OCI-LY7 (cell line): ENCODE measurements around the gene DOCK3. TPM values are rescaled to one million over a fixed set of nuclear protein-coding genes. Genes with fewer than 3 reads are reported as not detected.

Experiments used
- BruUV-seq: library from RNA; stranded (reverse); fragments of 400-500 nt; replicated peaks from 2 replicates; lab custom pipeline; 2021; lab: Mats Ljungman, UMichigan
- CTCF ChIA-PET: fragments of 300-600 bp; sonication (Branson Sonifier 250); formaldehyde crosslinking; loops from one replicate; lab custom pipeline; 2022; ENCODE audit warnings: antibody characterized with exemption; ENCODE audit not compliant: unreplicated experiment; lab: Charles Lee
- POLR2A ChIA-PET: fragments of 300-600 bp; sonication (Branson Sonifier 250); formaldehyde crosslinking; loops from one replicate; lab custom pipeline; 2022; ENCODE audit warnings: antibody characterized with exemption; lab: Charles Lee
- DNase-seq: peaks from one replicate; pipeline ENCODE4 v3.0.0-alpha.2; 2015; ENCODE audit warnings: low spot score
- H2AFZ ChIP-seq: fragments of 200-600 bp; sonication (generic), shearing (Covaris generic); 2 replicates; pipeline ENCODE4 v1.6.1; 2014; ENCODE audit warnings: mild to moderate bottlenecking, antibody characterized with exemption, low read length, moderate library complexity
- H3K27ac ChIP-seq: fragments of 200-600 bp; sonication (generic); 2 replicates; pipeline ENCODE4 v1.5.1; 2014; ENCODE audit warnings: mixed run types, low read depth, mild to moderate bottlenecking, moderate library complexity, low read length, inconsistent platforms; ENCODE audit not compliant: poor library complexity, severe bottlenecking
- H3K36me3 ChIP-seq: fragments of 200-600 bp; sonication (generic); 2 replicates; pipeline ENCODE4 v1.6.1; 2014; ENCODE audit warnings: mild to moderate bottlenecking, antibody characterized with exemption, low read length, moderate library complexity, mixed read lengths; ENCODE audit not compliant: insufficient read depth
- H3K4me1 ChIP-seq: fragments of 200-600 bp; sonication (generic); 2 replicates; pipeline ENCODE4 v1.5.1; 2014; ENCODE audit warnings: mild to moderate bottlenecking, low read length; ENCODE audit not compliant: insufficient read depth, poor library complexity, severe bottlenecking
- H3K4me2 ChIP-seq: fragments of 200-600 bp; sonication (generic); 2 replicates; pipeline ENCODE4 v1.6.1; 2014; ENCODE audit warnings: mild to moderate bottlenecking, low read length
- H3K4me3 ChIP-seq: fragments of 200-600 bp; sonication (generic); 2 replicates; pipeline ENCODE4 v1.5.1; 2014; ENCODE audit warnings: mild to moderate bottlenecking, low read depth, low read length; ENCODE audit not compliant: poor library complexity, severe bottlenecking
- H3K79me2 ChIP-seq: fragments of 200-600 bp; sonication (generic); 2 replicates; pipeline ENCODE4 v1.6.1; 2016; ENCODE audit warnings: low read depth, mild to moderate bottlenecking, low read length, moderate library complexity, mixed read lengths; ENCODE audit not compliant: insufficient read depth
- H3K9me2 ChIP-seq: fragments of 200-600 bp; sonication (generic); 2 replicates; pipeline ENCODE4 v1.6.1; 2016; ENCODE audit warnings: mild to moderate bottlenecking, low read length, mixed read lengths; ENCODE audit not compliant: insufficient read depth
- H3K9me3 ChIP-seq: fragments of 200-600 bp; sonication (generic); 2 replicates; pipeline ENCODE4 v1.6.1; 2014; ENCODE audit warnings: mild to moderate bottlenecking, mixed run types, low read length, mixed read lengths
- H4K20me1 ChIP-seq: fragments of 200-600 bp; sonication (generic); 2 replicates; pipeline ENCODE4 v1.6.1; 2014; ENCODE audit warnings: mild to moderate bottlenecking, antibody characterized with exemption, low read length, moderate library complexity, mixed read lengths; ENCODE audit not compliant: insufficient read depth
- EZH2phosphoT487 ChIP-seq: fragments of 200-600 bp; sonication (generic); IDR thresholded peaks from 2 replicates; pipeline ENCODE4 v1.6.1; 2018; ENCODE audit warnings: low read depth, borderline replicate concordance, mild to moderate bottlenecking, mixed run types, antibody characterized with exemption, low read length, moderate library complexity, mixed read lengths
- intact Hi-C: fragments of 100-400 bp; cut with micrococcal nuclease; formaldehyde crosslinking; loops from one replicate; pipeline ENCODE4 v1.10.0; 2022; ENCODE audit not compliant: unreplicated experiment
- total RNA-seq, 2 experiments: library from RNA; depleted of rRNA in 1 of 2; stranded (reverse); fragments of >200 nt in 1 of 2; shearing (Covaris generic) in 1 of 2; gene quantifications; 2 replicates each; pipeline ENCODE4 v1.2.3, GENCODE V29; 2014 to 2022
- TF ChIP-seq, protein P1 (sequence below): fragments of 200-600 bp; sonication (generic); conservative IDR thresholded peaks from 2 replicates; pipeline ENCODE4 v1.5.1; 2014; ENCODE audit warnings: mild to moderate bottlenecking, antibody characterized with exemption, low read length, moderate library complexity, mixed read lengths

The DOCK3 gene
- total RNA-seq, 2 experiments from 2014 or later = not detected

DNA sequence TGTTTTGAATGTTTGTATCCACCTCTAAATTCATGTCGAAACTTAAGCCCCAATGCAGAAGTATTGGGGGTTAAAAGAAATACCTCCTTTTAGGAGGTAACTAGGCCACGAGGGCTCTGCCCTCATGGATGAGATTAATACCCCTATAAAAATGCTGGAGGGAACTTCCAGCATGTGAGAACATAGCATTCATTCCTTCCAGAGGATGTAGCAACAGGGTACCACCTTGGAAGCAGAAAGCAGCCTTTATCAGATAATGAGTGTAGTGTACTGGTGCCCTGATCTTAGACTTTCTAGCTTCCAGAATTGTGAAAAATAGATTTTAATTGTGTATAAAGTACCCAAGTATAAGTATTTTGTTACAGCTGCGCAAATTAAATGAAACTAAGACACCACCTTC lies 356.9 kb downstream of the DOCK3 start:
- H3K9me3 ChIP-seq = no peaks in the 10 kb centered on the region
- H3K79me2 ChIP-seq = no peaks in the 10 kb centered on the region
- no TSS peak for BruUV-seq
- TF ChIP-seq EZH2phosphoT487 = no peak
- TF ChIP-seq, protein P1, sequence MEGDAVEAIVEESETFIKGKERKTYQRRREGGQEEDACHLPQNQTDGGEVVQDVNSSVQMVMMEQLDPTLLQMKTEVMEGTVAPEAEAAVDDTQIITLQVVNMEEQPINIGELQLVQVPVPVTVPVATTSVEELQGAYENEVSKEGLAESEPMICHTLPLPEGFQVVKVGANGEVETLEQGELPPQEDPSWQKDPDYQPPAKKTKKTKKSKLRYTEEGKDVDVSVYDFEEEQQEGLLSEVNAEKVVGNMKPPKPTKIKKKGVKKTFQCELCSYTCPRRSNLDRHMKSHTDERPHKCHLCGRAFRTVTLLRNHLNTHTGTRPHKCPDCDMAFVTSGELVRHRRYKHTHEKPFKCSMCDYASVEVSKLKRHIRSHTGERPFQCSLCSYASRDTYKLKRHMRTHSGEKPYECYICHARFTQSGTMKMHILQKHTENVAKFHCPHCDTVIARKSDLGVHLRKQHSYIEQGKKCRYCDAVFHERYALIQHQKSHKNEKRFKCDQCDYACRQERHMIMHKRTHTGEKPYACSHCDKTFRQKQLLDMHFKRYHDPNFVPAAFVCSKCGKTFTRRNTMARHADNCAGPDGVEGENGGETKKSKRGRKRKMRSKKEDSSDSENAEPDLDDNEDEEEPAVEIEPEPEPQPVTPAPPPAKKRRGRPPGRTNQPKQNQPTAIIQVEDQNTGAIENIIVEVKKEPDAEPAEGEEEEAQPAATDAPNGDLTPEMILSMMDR = no peak
- no peak for DNase-seq
- no peaks in the 10 kb centered on the region for H3K36me3 ChIP-seq
- no peaks in the 10 kb centered on the region for H4K20me1 ChIP-seq
- CTCF ChIA-PET = no interaction called here
- no peak overlapping the region for H3K27ac ChIP-seq
- H2AFZ ChIP-seq = no peak overlapping the region
- intact Hi-C loops = no loop called here
- H3K4me3 ChIP-seq = no peak overlapping the region
- no peaks in the 10 kb centered on the region for H3K9me2 ChIP-seq
- no peaks in the 10 kb centered on the region for H3K4me1 ChIP-seq
- POLR2A ChIA-PET = no interaction called here
- H3K4me2 ChIP-seq = no peak overlapping the region

DNA sequence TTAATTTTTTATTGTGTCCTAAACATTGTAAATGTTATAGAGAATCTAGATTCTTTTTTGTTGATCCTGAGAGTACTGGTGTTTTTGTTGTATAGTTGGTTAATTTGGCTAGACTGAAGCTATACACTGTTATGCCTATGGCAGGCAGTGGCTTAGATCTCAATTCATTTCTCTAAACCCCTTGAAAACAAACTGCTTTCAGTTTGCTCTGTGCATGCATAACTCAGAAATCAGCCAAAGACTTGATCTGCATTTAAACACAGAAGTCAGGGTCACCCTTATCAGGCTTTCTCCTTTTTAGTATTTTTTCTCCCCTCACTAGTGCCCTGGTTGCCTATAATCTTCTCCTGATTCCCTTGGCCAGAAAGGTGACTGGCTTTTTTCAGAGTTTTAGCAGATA lies 360.9 kb downstream of the DOCK3 start:
- no peak for TF ChIP-seq EZH2phosphoT487
- TF ChIP-seq, protein P1 = no peak
- CTCF ChIA-PET = no interaction called here
- no peaks in the 10 kb centered on the region for H3K79me2 ChIP-seq
- no TSS peak for BruUV-seq
- no peaks in the 10 kb centered on the region for H3K36me3 ChIP-seq
- H3K27ac ChIP-seq = no peak overlapping the region
- intact Hi-C loops = no loop called here
- H3K4me3 ChIP-seq = no peak overlapping the region
- no peak overlapping the region for H2AFZ ChIP-seq
- POLR2A ChIA-PET = no interaction called here
- no peak overlapping the region for H3K4me2 ChIP-seq
- no peaks in the 10 kb centered on the region for H3K4me1 ChIP-seq
- H3K9me3 ChIP-seq = 0 out of 2 replicates have a peak, but pooled peaks cover 4% of the 10 kb centered on the region
- H3K9me2 ChIP-seq = no peaks in the 10 kb centered on the region
- no peak for DNase-seq
- H4K20me1 ChIP-seq = no peaks in the 10 kb centered on the region

DNA sequence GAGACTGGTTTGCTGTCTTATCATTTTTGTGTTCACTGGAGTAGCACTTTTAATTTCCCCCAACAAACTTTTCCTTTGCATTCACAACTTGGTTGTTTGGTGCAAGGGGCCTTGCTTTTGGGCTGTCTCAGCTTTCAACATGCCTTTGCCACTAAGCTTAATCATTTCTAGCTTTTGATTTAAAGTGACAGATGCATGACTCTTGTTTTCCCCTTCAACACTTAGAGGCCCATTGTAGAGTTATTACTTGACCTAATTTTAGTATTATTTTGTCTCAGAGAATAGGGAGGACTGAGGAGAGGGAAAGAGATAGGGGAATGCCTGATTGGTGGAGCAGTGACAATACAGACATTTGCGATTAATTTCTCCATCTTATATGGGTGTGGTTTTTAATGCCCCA lies 370.3 kb downstream of the DOCK3 start:
- Histone ChIP-seq H3K79me2 (no peaks in the 10 kb centered on the region), H3K9me3 (no peaks in the 10 kb centered on the region), H3K4me2 (no peak overlapping the region), H3K36me3 (no peaks in the 10 kb centered on the region), H3K4me1 (no peaks in the 10 kb centered on the region), H2AFZ (no peak overlapping the region), H4K20me1 (no peaks in the 10 kb centered on the region), H3K9me2 (no peaks in the 10 kb centered on the region), H3K27ac (no peak overlapping the region), H3K4me3 (no peak overlapping the region)
- CTCF ChIA-PET = no interaction called here
- TF ChIP-seq, protein P1 = no peak
- no peak for TF ChIP-seq EZH2phosphoT487
- intact Hi-C loops = no loop called here
- BruUV-seq = no TSS peak
- DNase-seq = no peak
- POLR2A ChIA-PET = no interaction called here
